ENCODE data around the gene CBARP.

CBARP gene

GRCh38 chr19:1216756-1217155 lies 21.0 kb downstream of the CBARP start:
- no peak overlapping the region for H3K27ac ChIP-seq (ENCODE audit: low read length)
- H3K4me3 ChIP-seq (ENCODE audit: low read length) = no peak overlapping the region
- peaks cover 65% of the 10 kb centered on the region for H3K79me2 ChIP-seq (ENCODE audit: low read length)
- no peak overlapping the region for H2AFZ ChIP-seq (ENCODE audit: low read depth, low read length)
- H3K27me3 ChIP-seq (ENCODE audit: low read depth, low read length) = no peaks in the 10 kb centered on the region
- H3K9ac ChIP-seq (ENCODE audit: low read length) = no peak overlapping the region
- H4K20me1 ChIP-seq (ENCODE audit: insufficient read depth, low read length) = peaks cover 54% of the 10 kb centered on the region
- H3K9me3 ChIP-seq (ENCODE audit: insufficient read depth, low read length) = no peaks in the 10 kb centered on the region
- TF ChIP-seq EZH2phosphoT487 (IDR thresholded peaks at IDR 0.05; ENCODE audit: low read depth) (no peak), CTCF (IDR thresholded peaks at IDR 0.05; ENCODE audit: low read depth, low read length) (no peak)
- peaks cover 17% of the 10 kb centered on the region for H3K36me3 ChIP-seq (replicated peaks; ENCODE audit: low read depth, low read length)
- no peak overlapping the region for H3K4me2 ChIP-seq (ENCODE audit: low read length)
- peaks cover 11% of the 10 kb centered on the region; the same call in 1 of the 2 replicates for H3K4me1 ChIP-seq (ENCODE audit: low read length)

DNA sequence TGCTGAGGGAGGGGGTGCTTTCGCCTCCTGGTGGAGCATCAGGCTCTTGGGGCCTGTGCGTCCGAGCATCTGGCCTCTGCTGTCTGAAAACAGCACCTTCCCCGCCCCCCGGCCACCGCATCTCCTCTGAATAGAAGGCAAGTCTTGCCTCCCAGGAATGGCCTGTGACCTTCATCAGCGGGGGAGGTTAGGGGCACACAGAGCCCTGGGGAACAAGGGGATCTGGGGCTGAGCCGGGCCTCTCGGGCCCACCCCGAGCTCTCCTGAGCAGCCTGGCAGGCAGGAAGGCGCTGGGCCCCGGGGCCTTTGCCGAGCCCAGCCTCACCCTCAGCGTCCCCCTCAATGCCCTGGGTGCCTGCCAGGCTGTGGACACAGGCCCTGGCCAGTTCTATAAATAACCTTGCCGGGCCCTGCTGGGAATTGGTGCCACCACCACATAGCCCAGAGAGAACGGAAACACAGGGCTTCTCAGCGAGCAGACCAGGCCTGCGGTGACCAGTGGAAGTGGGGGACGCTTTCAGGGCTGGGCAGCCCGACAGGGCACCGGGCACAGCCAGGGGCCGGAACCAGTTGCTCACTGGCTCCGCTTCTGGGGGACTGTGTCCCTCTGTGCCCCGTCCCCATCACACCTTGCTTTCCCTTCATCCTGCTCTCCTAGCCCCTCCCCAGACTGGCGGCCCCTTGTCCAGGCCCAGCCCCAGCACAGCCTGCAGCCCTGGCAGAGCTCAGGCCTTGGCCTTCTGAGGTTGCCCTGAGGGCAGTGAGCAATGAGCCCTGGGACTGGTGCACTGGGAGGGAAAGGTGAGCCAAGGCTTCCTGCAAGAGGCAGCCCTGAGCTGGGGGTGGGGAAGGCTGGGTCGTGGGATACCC lies 22.7 kb downstream of the CBARP start:
- Histone ChIP-seq H3K36me3 (replicated peaks; ENCODE audit: low read depth, low read length) (peaks cover 17% of the 10 kb centered on the region), H4K20me1 (ENCODE audit: insufficient read depth, low read length) (peaks cover 54% of the 10 kb centered on the region), H3K79me2 (ENCODE audit: low read length) (peaks cover 82% of the 10 kb centered on the region)

DNA sequence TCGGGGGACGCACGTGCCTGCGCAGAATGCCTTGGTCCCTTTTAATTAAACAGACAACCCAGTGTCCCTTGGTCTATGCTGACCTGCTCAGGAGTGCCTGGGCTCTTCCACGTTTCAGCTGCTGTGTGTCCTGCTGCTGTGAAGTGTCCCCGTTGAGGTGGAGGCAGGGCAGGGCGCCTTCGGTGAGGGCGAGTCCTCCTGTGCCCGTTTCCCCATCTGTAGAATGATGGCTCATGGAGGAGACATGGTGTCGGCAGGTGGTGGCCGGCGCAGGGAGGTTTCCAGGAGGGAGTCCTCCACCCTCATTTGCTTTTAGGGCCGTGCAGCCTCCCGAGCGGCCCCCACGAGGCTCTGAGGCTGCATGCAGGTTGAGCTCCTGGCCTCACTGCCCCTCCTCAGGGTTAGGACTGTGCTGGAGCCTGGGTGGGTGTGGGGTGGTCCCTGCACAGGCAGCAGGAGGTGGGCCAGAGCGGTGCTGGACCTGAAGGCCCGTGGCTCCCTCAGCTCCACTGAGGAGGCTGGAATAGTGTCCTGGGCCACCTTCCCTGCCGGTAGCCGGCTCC lies 23.4 kb downstream of the CBARP start:
- H2AFZ ChIP-seq (ENCODE audit: low read depth, low read length) = no peak overlapping the region
- peaks cover 60% of the 10 kb centered on the region for H4K20me1 ChIP-seq (ENCODE audit: insufficient read depth, low read length)
- peaks cover 11% of the 10 kb centered on the region; the same call in 1 of the 2 replicates for H3K4me1 ChIP-seq (ENCODE audit: low read length)
- peaks cover 21% of the 10 kb centered on the region for H3K36me3 ChIP-seq (replicated peaks; ENCODE audit: low read depth, low read length)
- no peak overlapping the region for H3K9ac ChIP-seq (ENCODE audit: low read length)
- no peaks in the 10 kb centered on the region for H3K9me3 ChIP-seq (ENCODE audit: insufficient read depth, low read length)
- H3K4me3 ChIP-seq (ENCODE audit: low read length) = no peak overlapping the region
- peak overlapping the region; percentile 24; the same call in 1 of the 2 replicates for H3K4me2 ChIP-seq (ENCODE audit: low read length)
- peak overlapping the region; percentile 22 for H3K27ac ChIP-seq (ENCODE audit: low read length)
- no peaks in the 10 kb centered on the region for H3K27me3 ChIP-seq (ENCODE audit: low read depth, low read length)
- H3K79me2 ChIP-seq (ENCODE audit: low read length) = peaks cover 89% of the 10 kb centered on the region
- TF ChIP-seq EZH2phosphoT487 (IDR thresholded peaks at IDR 0.05; ENCODE audit: low read depth) (no peak), CTCF (IDR thresholded peaks at IDR 0.05; ENCODE audit: low read depth, low read length) (no peak)

More for the DNA sequence above, 22.7 kb downstream of the CBARP start:
- Histone ChIP-seq H3K27me3 (ENCODE audit: low read depth, low read length) (no peaks in the 10 kb centered on the region), H3K4me1 (ENCODE audit: low read length) (peaks cover 11% of the 10 kb centered on the region; the same call in 1 of the 2 replicates), H3K27ac (ENCODE audit: low read length) (no peak overlapping the region), H3K4me3 (ENCODE audit: low read length) (no peak overlapping the region), H3K9me3 (ENCODE audit: insufficient read depth, low read length) (no peaks in the 10 kb centered on the region), H3K9ac (ENCODE audit: low read length) (no peak overlapping the region), H2AFZ (ENCODE audit: low read depth, low read length) (no peak overlapping the region), H3K4me2 (ENCODE audit: low read length) (no peak overlapping the region)
- no peak for TF ChIP-seq CTCF (IDR thresholded peaks at IDR 0.05; ENCODE audit: low read depth, low read length)
- TF ChIP-seq EZH2phosphoT487 (IDR thresholded peaks at IDR 0.05; ENCODE audit: low read depth) = no peak
